Type B pancreatic cell (in vitro differentiated cells): ENCODE measurements around the gene EPHB1. TPM values are rescaled to one million over a fixed set of nuclear protein-coding genes. Genes with fewer than 3 reads are reported as not detected.

Experiments used
- DNase-seq: peaks from one replicate; pipeline ENCODE4 v3.0.0; 2021; ENCODE audit warnings: mixed read lengths; ENCODE audit not compliant: unreplicated experiment; ENCODE audit errors: extremely low spot score
- H3K27ac Mint-ChIP-seq: 2 replicates; pipeline ENCODE4 v1.8.0; 2021; ENCODE audit warnings: mild to moderate bottlenecking, mixed read lengths
- H3K27me3 Mint-ChIP-seq: 2 replicates; pipeline ENCODE4 v1.8.0; 2021; ENCODE audit warnings: mixed read lengths
- H3K36me3 Mint-ChIP-seq: 2 replicates; pipeline ENCODE4 v1.8.0; 2021; ENCODE audit warnings: mixed read lengths
- H3K4me1 Mint-ChIP-seq: one replicate; pipeline ENCODE4 v1.8.0; 2021; ENCODE audit warnings: mixed read lengths; ENCODE audit not compliant: unreplicated experiment
- H3K4me3 Mint-ChIP-seq: 2 replicates; pipeline ENCODE4 v1.8.0; 2021; ENCODE audit warnings: mild to moderate bottlenecking, mixed read lengths
- H3K9me3 Mint-ChIP-seq: 2 replicates; pipeline ENCODE4 v1.8.0; 2021; ENCODE audit warnings: mixed read lengths
- total RNA-seq: library from RNA; stranded (reverse); gene quantifications from 2 replicates; pipeline ENCODE4 v1.2.1, GENCODE V29; 2021; ENCODE audit warnings: low replicate concordance
- TF ChIP-seq, protein P1 (sequence below): fragments of 200-600 bp; sonication (generic); conservative IDR thresholded peaks from 2 replicates; pipeline ENCODE4 v1.5.0; 2021; ENCODE audit warnings: antibody characterized with exemption, mild to moderate bottlenecking

Gene EPHB1
- total RNA-seq, 1 donor from 2014 or later: 9.1 TPM

GRCh38 chr3:135192929-135193328, 397.9 kb downstream of the EPHB1 start:
- no peaks in the 10 kb centered on the region for H3K4me1 Mint-ChIP-seq
- no peak for DNase-seq
- H3K36me3 Mint-ChIP-seq: no peaks in the 10 kb centered on the region
- TF ChIP-seq, protein P1, sequence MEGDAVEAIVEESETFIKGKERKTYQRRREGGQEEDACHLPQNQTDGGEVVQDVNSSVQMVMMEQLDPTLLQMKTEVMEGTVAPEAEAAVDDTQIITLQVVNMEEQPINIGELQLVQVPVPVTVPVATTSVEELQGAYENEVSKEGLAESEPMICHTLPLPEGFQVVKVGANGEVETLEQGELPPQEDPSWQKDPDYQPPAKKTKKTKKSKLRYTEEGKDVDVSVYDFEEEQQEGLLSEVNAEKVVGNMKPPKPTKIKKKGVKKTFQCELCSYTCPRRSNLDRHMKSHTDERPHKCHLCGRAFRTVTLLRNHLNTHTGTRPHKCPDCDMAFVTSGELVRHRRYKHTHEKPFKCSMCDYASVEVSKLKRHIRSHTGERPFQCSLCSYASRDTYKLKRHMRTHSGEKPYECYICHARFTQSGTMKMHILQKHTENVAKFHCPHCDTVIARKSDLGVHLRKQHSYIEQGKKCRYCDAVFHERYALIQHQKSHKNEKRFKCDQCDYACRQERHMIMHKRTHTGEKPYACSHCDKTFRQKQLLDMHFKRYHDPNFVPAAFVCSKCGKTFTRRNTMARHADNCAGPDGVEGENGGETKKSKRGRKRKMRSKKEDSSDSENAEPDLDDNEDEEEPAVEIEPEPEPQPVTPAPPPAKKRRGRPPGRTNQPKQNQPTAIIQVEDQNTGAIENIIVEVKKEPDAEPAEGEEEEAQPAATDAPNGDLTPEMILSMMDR: no peak
- no peak overlapping the region for H3K4me3 Mint-ChIP-seq
- H3K9me3 Mint-ChIP-seq: peaks cover 4% of the 10 kb centered on the region
- no peak overlapping the region for H3K27ac Mint-ChIP-seq
- H3K27me3 Mint-ChIP-seq: peaks cover 7% of the 10 kb centered on the region

GRCh38 chr3:135197246-135197645, 402.2 kb downstream of the EPHB1 start:
- Mint-ChIP-seq H3K27me3 (peaks cover 9% of the 10 kb centered on the region), H3K9me3 (peaks cover 4% of the 10 kb centered on the region), H3K27ac (no peak overlapping the region), H3K4me3 (no peak overlapping the region), H3K4me1 (no peaks in the 10 kb centered on the region), H3K36me3 (no peaks in the 10 kb centered on the region)
- TF ChIP-seq, protein P1: no peak
- no peak for DNase-seq

- Mint-ChIP-seq H3K4me1 (no peaks in the 10 kb centered on the region), H3K27me3 (peaks cover 9% of the 10 kb centered on the region), H3K9me3 (peaks cover 5% of the 10 kb centered on the region), H3K4me3 (no peak overlapping the region), H3K27ac (no peak overlapping the region), H3K36me3 (no peaks in the 10 kb centered on the region)
- TF ChIP-seq, protein P1: no peak
- DNase-seq: no peak
These were observed 402.8 kb downstream of the EPHB1 start for GRCh38 chr3:135197856-135198255.

DNA sequence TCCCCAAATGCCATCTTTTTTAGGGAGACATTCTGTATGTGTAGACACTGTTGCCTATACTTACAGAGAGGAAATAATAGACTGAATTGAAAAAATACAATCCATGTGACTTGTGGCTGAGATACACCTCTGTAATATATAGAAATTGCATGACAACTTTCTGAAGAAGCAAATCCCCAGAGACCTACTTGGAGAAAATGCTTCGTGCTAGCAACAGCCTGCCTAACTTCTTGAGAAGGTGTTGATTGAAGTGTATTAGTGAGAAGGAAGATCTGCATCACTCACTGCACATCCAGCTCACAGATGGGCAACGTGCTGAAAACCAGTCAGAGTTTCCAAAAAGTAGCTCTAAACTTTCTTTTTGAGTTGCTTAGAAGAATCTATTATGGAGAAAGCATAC, 404.1 kb downstream of the EPHB1 start:
- H3K4me3 Mint-ChIP-seq: no peak overlapping the region
- TF ChIP-seq, protein P1: no peak
- no peak for DNase-seq

GRCh38 chr3:135203026-135203425, 408.0 kb downstream of the EPHB1 start:
- Mint-ChIP-seq H3K36me3 (no peaks in the 10 kb centered on the region), H3K4me3 (no peak overlapping the region), H3K27ac (no peak overlapping the region), H3K4me1 (no peaks in the 10 kb centered on the region), H3K9me3 (peaks cover 7% of the 10 kb centered on the region), H3K27me3 (peaks cover 5% of the 10 kb centered on the region)
- TF ChIP-seq, protein P1: no peak
- no peak for DNase-seq

More for the DNA sequence above, 404.1 kb downstream of the EPHB1 start:
- no peak overlapping the region for H3K27ac Mint-ChIP-seq
- H3K27me3 Mint-ChIP-seq: peaks cover 9% of the 10 kb centered on the region
- peaks cover 8% of the 10 kb centered on the region for H3K9me3 Mint-ChIP-seq
- no peaks in the 10 kb centered on the region for H3K4me1 Mint-ChIP-seq
- H3K36me3 Mint-ChIP-seq: no peaks in the 10 kb centered on the region

DNA sequence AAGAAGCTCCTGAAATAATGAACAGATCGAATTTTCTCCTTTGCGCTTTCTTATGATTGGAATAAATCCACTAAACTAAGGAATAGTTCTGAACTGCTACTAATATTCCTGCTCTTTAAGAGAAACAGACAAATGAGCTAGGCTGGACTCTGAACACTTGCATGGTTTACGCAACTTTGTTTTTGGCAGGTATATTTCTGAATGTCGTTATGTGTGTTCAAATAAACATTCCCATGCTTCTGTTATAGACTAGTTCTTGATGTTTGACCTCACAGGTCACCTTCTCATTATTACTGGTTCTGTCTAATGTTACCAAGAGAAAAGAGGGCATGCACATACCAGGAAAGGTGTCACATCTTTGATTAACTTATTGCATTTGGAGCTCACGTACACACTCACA, 418.2 kb downstream of the EPHB1 start:
- Mint-ChIP-seq H3K4me3 (no peak overlapping the region), H3K27me3 (no peaks in the 10 kb centered on the region), H3K27ac (no peak overlapping the region), H3K36me3 (no peaks in the 10 kb centered on the region), H3K4me1 (peaks cover 23% of the 10 kb centered on the region), H3K9me3 (no peaks in the 10 kb centered on the region)
- DNase-seq: no peak
- TF ChIP-seq, protein P1: no peak
